Karpas-422 (cell line): ENCODE data around the gene SCAP. TPM values are rescaled to one million over a fixed set of nuclear protein-coding genes. Genes with fewer than 3 reads are reported as not detected.
"Not testable (repeated sequence)": the region's sequence is repeated elsewhere in the genome, so short reads cannot be mapped to it uniquely, and the experiment has no call there.

Experiments
- DNase-seq: peaks from one replicate; pipeline ENCODE4 v3.0.0-alpha.2; 2015
- H2AFZ ChIP-seq: fragments of 200-600 bp; sonication (generic); 2 replicates; pipeline ENCODE4 v1.6.1; 2014; ENCODE audit warnings: antibody characterized with exemption, low read length, mixed read lengths
- H3K27ac ChIP-seq: fragments of 200-600 bp; sonication (generic); 2 replicates; pipeline ENCODE4 v1.5.1; 2014; ENCODE audit warnings: mild to moderate bottlenecking, low read length, moderate library complexity
- H3K27me3 ChIP-seq: fragments of 200-600 bp; sonication (generic); 2 replicates; pipeline ENCODE4 v1.6.1; 2014; ENCODE audit warnings: low read length, mixed read lengths
- H3K36me3 ChIP-seq: fragments of 200-600 bp; sonication (generic); 2 replicates; pipeline ENCODE4 v1.6.1; 2014; ENCODE audit warnings: low read length, mixed read lengths; ENCODE audit not compliant: insufficient read depth
- H3K4me1 ChIP-seq: fragments of 200-600 bp; sonication (generic); 2 replicates; pipeline ENCODE4 v1.6.1; 2014; ENCODE audit warnings: mild to moderate bottlenecking, low read length, mixed read lengths
- H3K4me2 ChIP-seq: fragments of 200-600 bp; sonication (generic); 2 replicates; pipeline ENCODE4 v1.6.1; 2014; ENCODE audit warnings: low read length, low read depth, mild to moderate bottlenecking; ENCODE audit not compliant: poor library complexity, severe bottlenecking
- H3K4me3 ChIP-seq: fragments of 200-600 bp; sonication (generic); 2 replicates; pipeline ENCODE4 v1.5.1; 2014; ENCODE audit warnings: mild to moderate bottlenecking, antibody characterized with exemption, low read length, mixed read lengths
- H3K79me2 ChIP-seq: fragments of 200-600 bp; sonication (generic); 2 replicates; pipeline ENCODE4 v1.6.1; 2014; ENCODE audit warnings: mild to moderate bottlenecking, low read length, mixed read lengths
- H3K9ac ChIP-seq: fragments of 200-600 bp; sonication (generic); 2 replicates; pipeline ENCODE4 v1.6.0; 2014; ENCODE audit warnings: low read length
- H3K9me2 ChIP-seq: fragments of 200-600 bp; sonication (generic), shearing (Covaris generic); replicated peaks from 2 replicates; pipeline ENCODE4 v1.6.0; 2014; ENCODE audit warnings: mild to moderate bottlenecking, low read length, moderate library complexity; ENCODE audit not compliant: insufficient read depth
- H3K9me3 ChIP-seq: fragments of 300-700, 200-600 bp; sonication (generic); 2 replicates; pipeline ENCODE4 v1.6.1; 2014; ENCODE audit warnings: low read length, mixed read lengths
- H4K20me1 ChIP-seq: fragments of 200-600 bp; sonication (generic); 2 replicates; pipeline ENCODE4 v1.6.1; 2014; ENCODE audit warnings: mild to moderate bottlenecking, antibody characterized with exemption, low read length, low read depth; ENCODE audit not compliant: insufficient read depth
- total RNA-seq: library from RNA; depleted of rRNA; stranded (reverse); fragments of >200 nt; shearing (Covaris generic); gene quantifications from 2 replicates; pipeline ENCODE4 v1.2.3, GENCODE V29; 2014; ENCODE audit warnings: low replicate concordance

SCAP gene
- total RNA-seq, 1 experiment from 2014 or later: 109 TPM

- H3K9me3 ChIP-seq, H4K20me1 ChIP-seq, H3K4me3 ChIP-seq, H3K4me2 ChIP-seq, H2AFZ ChIP-seq, H3K4me1 ChIP-seq, H3K27ac ChIP-seq, H3K36me3 ChIP-seq, H3K27me3 ChIP-seq, DNase-seq, H3K9ac ChIP-seq, H3K9me2 ChIP-seq: not testable (repeated sequence)
- H3K79me2 ChIP-seq: peaks cover 93% of the 10 kb centered on the region
These were observed 16.1 kb downstream of the SCAP start for GRCh38 chr3:47459534-47460085.

- Histone ChIP-seq H2AFZ (no peak overlapping the region), H3K36me3 (peaks cover 3% of the 10 kb centered on the region; the same call in 1 of the 2 replicates), H3K9me3 (no peaks in the 10 kb centered on the region), H3K9me2 (no peaks in the 10 kb centered on the region), H3K4me2 (no peak overlapping the region), H4K20me1 (no peaks in the 10 kb centered on the region), H3K4me3 (no peak overlapping the region), H3K4me1 (peaks cover 7% of the 10 kb centered on the region), H3K9ac (no peak overlapping the region), H3K27me3 (no peaks in the 10 kb centered on the region), H3K27ac (peak overlapping the region; percentile 41; the same call in 1 of the 2 replicates), H3K79me2 (peaks cover 94% of the 10 kb centered on the region)
- no peak for DNase-seq
These were observed 18.8 kb downstream of the SCAP start for GRCh38 chr3:47456984-47457383.

- H4K20me1 ChIP-seq: no peaks in the 10 kb centered on the region
- no peaks in the 10 kb centered on the region for H3K9me2 ChIP-seq
- H3K4me3 ChIP-seq: no peak overlapping the region
- DNase-seq: no peak
- no peaks in the 10 kb centered on the region for H3K27me3 ChIP-seq
- peaks cover 3% of the 10 kb centered on the region; the same call in 1 of the 2 replicates for H3K36me3 ChIP-seq
- H3K9me3 ChIP-seq: no peaks in the 10 kb centered on the region
- H3K79me2 ChIP-seq: peaks cover 94% of the 10 kb centered on the region
- H3K4me2 ChIP-seq: no peak overlapping the region
- H3K27ac ChIP-seq: no peak overlapping the region
- no peak overlapping the region for H3K9ac ChIP-seq
- peaks cover 7% of the 10 kb centered on the region for H3K4me1 ChIP-seq
- H2AFZ ChIP-seq: no peak overlapping the region
These were observed 19.8 kb downstream of the SCAP start for GRCh38 chr3:47455806-47456452.

GRCh38 chr3:47452453-47453215, 23.1 kb downstream of the SCAP start:
- DNase-seq: no peak
- Histone ChIP-seq H4K20me1 (no peaks in the 10 kb centered on the region), H3K9me2 (no peaks in the 10 kb centered on the region), H3K4me3 (no peak overlapping the region), H3K4me2 (no peak overlapping the region), H3K9me3 (no peaks in the 10 kb centered on the region), H3K27me3 (no peaks in the 10 kb centered on the region), H3K36me3 (peaks cover 6% of the 10 kb centered on the region; the same call in 1 of the 2 replicates), H3K79me2 (peaks cover 98% of the 10 kb centered on the region), H2AFZ (no peak overlapping the region), H3K4me1 (peaks cover 7% of the 10 kb centered on the region), H3K9ac (no peak overlapping the region), H3K27ac (no peak overlapping the region)

DNA sequence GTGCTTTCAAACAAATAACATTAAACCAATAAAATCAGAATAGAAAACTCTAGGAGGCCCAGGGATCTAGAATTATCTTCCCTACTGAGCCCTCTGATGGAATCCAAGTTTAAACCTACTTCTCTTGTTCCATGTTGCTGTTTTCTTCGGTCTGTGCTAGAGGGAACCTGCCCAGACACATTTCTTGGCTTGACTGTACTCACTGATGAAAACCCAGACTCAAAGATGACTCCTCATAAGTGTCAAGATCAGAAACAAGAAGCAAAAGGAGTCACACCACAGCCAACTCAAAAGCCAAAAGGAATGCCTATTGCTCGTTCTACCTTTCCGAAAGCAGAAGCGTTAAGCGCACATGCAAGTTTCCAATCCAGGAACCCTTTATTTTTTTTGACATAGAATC, 31.6 kb downstream of the SCAP start:
- no peak overlapping the region for H3K27ac ChIP-seq
- H4K20me1 ChIP-seq: peaks cover 13% of the 10 kb centered on the region; the same call in 1 of the 2 replicates
- DNase-seq: no peak
- no peak overlapping the region for H2AFZ ChIP-seq
- peaks cover 6% of the 10 kb centered on the region for H3K4me1 ChIP-seq
- no peak overlapping the region for H3K4me3 ChIP-seq
- H3K36me3 ChIP-seq: peaks cover 16% of the 10 kb centered on the region; the same call in 1 of the 2 replicates
- H3K4me2 ChIP-seq: no peak overlapping the region
- no peak overlapping the region for H3K9ac ChIP-seq
- peaks cover 98% of the 10 kb centered on the region for H3K79me2 ChIP-seq
- no peaks in the 10 kb centered on the region for H3K27me3 ChIP-seq
- H3K9me2 ChIP-seq: no peaks in the 10 kb centered on the region
- no peaks in the 10 kb centered on the region for H3K9me3 ChIP-seq

- Histone ChIP-seq H3K4me1 (peaks cover 6% of the 10 kb centered on the region), H3K79me2 (peaks cover 98% of the 10 kb centered on the region), H2AFZ (no peak overlapping the region), H3K4me3 (no peak overlapping the region), H4K20me1 (peaks cover 13% of the 10 kb centered on the region; the same call in 1 of the 2 replicates), H3K9ac (no peak overlapping the region), H3K36me3 (peaks cover 19% of the 10 kb centered on the region), H3K9me3 (no peaks in the 10 kb centered on the region), H3K9me2 (no peaks in the 10 kb centered on the region), H3K4me2 (no peak overlapping the region), H3K27me3 (no peaks in the 10 kb centered on the region), H3K27ac (no peak overlapping the region)
- no peak for DNase-seq
These were observed 32.1 kb downstream of the SCAP start for GRCh38 chr3:47443611-47443995.

DNA sequence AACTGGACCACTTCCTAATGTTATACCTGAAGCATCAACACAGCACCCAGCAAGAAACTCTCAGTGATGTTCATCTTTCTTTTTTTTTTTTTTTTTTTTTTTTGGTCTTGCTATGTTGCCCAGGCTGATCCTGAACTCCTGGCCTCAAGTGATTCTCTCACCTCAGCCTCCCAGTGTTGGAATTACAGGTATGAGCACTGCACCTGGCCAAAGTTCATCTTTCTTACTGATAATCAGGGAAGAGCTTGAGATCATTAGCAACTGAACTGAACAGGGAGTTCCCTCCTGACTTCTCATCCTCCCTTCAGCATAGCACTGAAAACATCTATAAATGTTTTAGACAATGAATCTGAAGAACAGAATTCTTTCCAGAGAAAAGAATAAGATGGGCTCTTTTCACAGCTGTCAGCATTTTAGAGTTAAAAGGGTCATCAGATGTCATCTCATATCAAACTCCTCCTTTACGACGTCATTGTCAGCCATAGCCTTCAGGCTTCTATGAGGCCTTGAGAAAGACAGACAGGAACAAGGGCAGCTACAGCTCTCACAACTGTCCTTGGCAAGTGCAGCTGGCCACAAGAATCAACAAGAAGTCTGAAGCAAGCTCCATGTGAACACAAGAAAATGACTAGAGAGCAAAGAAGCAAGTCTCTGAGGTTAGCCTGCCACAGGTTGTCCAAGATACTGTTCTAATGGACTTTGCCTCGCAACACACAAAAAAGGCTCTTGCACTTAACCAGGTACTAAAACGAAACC, 33.8 kb downstream of the SCAP start:
- Histone ChIP-seq H4K20me1 (peaks cover 13% of the 10 kb centered on the region; the same call in 1 of the 2 replicates), H3K4me1 (peaks cover 6% of the 10 kb centered on the region), H3K9ac (no peak overlapping the region), H2AFZ (no peak overlapping the region), H3K9me2 (no peaks in the 10 kb centered on the region), H3K27me3 (no peaks in the 10 kb centered on the region), H3K4me2 (no peak overlapping the region), H3K79me2 (peaks cover 89% of the 10 kb centered on the region), H3K27ac (no peak overlapping the region), H3K4me3 (no peak overlapping the region), H3K36me3 (peaks cover 25% of the 10 kb centered on the region), H3K9me3 (no peaks in the 10 kb centered on the region)
- DNase-seq: no peak

DNA sequence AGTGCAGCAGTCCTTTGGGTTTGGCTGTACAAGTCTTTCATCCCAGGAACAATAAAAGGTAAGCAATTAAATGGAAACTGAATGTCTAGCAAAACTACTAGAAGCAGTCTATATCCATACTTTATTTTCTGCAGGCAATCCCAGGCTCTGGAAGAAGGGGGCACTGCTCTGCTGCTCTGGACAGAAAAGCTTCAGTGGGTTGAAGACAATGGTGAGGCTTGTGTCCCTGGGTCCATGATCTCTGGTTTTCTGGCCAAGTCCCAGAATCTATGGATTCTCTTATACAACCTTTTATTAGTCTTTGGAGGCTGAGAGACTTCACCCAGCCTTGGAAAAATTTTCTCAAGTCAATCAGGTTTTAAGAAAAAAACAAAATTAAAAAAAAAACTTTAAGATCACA, 35.6 kb downstream of the SCAP start:
- Histone ChIP-seq H3K9ac (no peak overlapping the region), H3K4me1 (peaks cover 6% of the 10 kb centered on the region), H3K27me3 (no peaks in the 10 kb centered on the region), H3K36me3 (peaks cover 25% of the 10 kb centered on the region), H2AFZ (no peak overlapping the region), H3K9me2 (no peaks in the 10 kb centered on the region), H3K4me3 (no peak overlapping the region), H3K9me3 (no peaks in the 10 kb centered on the region), H3K27ac (no peak overlapping the region), H4K20me1 (peaks cover 13% of the 10 kb centered on the region; the same call in 1 of the 2 replicates), H3K4me2 (no peak overlapping the region), H3K79me2 (peaks cover 82% of the 10 kb centered on the region)
- DNase-seq: no peak
